CD4-positive, alpha-beta T cell treated with Interleukin-15 for 4 hours (primary cell): ENCODE data around the gene LIMS1.
"Not testable (repeated sequence)": the region's sequence is repeated elsewhere in the genome, so short reads cannot be mapped to it uniquely, and the experiment has no call there.

Experiments
- DNase-seq: peaks from one replicate; pipeline ENCODE4 v3.0.0-alpha.2; 2020; ENCODE audit warnings: low spot score

Gene LIMS1

GRCh38 chr2:108587621-108588020 is 53.4 kb downstream of the LIMS1 start:
- no peak for DNase-seq

GRCh38 chr2:108588070-108588668 is 53.9 kb downstream of the LIMS1 start:
- no peak for DNase-seq

GRCh38 chr2:108589372-108589771 is 55.1 kb downstream of the LIMS1 start:
- DNase-seq, result no peak

GRCh38 chr2:108589781-108590180 is 55.5 kb downstream of the LIMS1 start:
- DNase-seq, result no peak

GRCh38 chr2:108591163-108591562 is 56.9 kb downstream of the LIMS1 start:
- no peak for DNase-seq

- no peak for DNase-seq
Observed at GRCh38 chr2:108593547-108594098, 59.4 kb downstream of the LIMS1 start.

- peak; percentile 18 for DNase-seq
Observed at GRCh38 chr2:108594132-108594981, 60.1 kb downstream of the LIMS1 start.

- DNase-seq, result no peak
Observed at GRCh38 chr2:108594982-108595464, 60.8 kb downstream of the LIMS1 start.

GRCh38 chr2:108595771-108596170 is 61.5 kb downstream of the LIMS1 start:
- DNase-seq, result not testable (repeated sequence)

GRCh38 chr2:108597105-108597744 is 63.0 kb downstream of the LIMS1 start:
- DNase-seq, result peak; percentile 52

GRCh38 chr2:108601199-108601598 is 66.9 kb downstream of the LIMS1 start:
- DNase-seq, result not testable (repeated sequence)

- no peak for DNase-seq
Observed at GRCh38 chr2:108602422-108602821, 68.2 kb downstream of the LIMS1 start.

- DNase-seq, result no peak
Observed at GRCh38 chr2:108604196-108604595, 69.9 kb downstream of the LIMS1 start.

- DNase-seq, result no peak
Observed at GRCh38 chr2:108605947-108606346, 71.7 kb downstream of the LIMS1 start.

GRCh38 chr2:108607706-108608301 is 73.5 kb downstream of the LIMS1 start:
- peak; percentile 62 for DNase-seq

GRCh38 chr2:108611021-108611420 is 76.8 kb downstream of the LIMS1 start:
- DNase-seq, result no peak

GRCh38 chr2:108612153-108612513 is 77.9 kb downstream of the LIMS1 start:
- peak; percentile 62 for DNase-seq

GRCh38 chr2:108612514-108613183 is 78.4 kb downstream of the LIMS1 start:
- peak; percentile 72 for DNase-seq

- DNase-seq, result no peak
Observed at GRCh38 chr2:108613261-108614042, 79.2 kb downstream of the LIMS1 start.

- DNase-seq, result no peak
Observed at GRCh38 chr2:108614043-108614545, 79.8 kb downstream of the LIMS1 start.

GRCh38 chr2:108614659-108615058 is 80.4 kb downstream of the LIMS1 start:
- DNase-seq, result peak; percentile 40
